HCT116 (cell line): ENCODE results near the gene OLFML3. TPM values are rescaled to one million over a fixed set of nuclear protein-coding genes. Genes with fewer than 3 reads are reported as not detected.

Source experiments
- ATAC-seq: fragments of 200-7000 bp; cut with Tn5 transposase; 2 replicates; pipeline ENCODE4 v1.9.1; 2020; ENCODE audit warnings: mild to moderate bottlenecking, moderate library complexity
- BruUV-seq: library from RNA; stranded (reverse); fragments of 400-500 nt; replicated peaks from 2 replicates; lab custom pipeline; 2021; lab: Mats Ljungman, UMichigan
- CTCF ChIA-PET: fragments of 300-600 bp; sonication (Branson Sonifier 250); formaldehyde crosslinking; loops from one replicate; lab custom pipeline; 2021; ENCODE audit warnings: antibody characterized with exemption; lab: Charles Lee
- POLR2A ChIA-PET: fragments of 300-600, 350-600 bp; sonication (Branson Sonifier 250); formaldehyde crosslinking; loops from one replicate; lab custom pipeline; 2021; ENCODE audit warnings: antibody characterized with exemption; lab: Charles Lee
- RAD21 ChIA-PET, 2 experiments: fragments of 300-600 bp; sonication (Branson Sonifier 250); formaldehyde crosslinking; loops; one replicate each; lab custom pipeline; 2023; ENCODE audit warnings: low total read pairs in 2 of 2; ENCODE audit not compliant: uncharacterized antibody in 2 of 2, unreplicated experiment in 2 of 2, low non-redundant PET in 1 of 2; lab: Charles Lee
- DNase-seq: peaks from one replicate; pipeline ENCODE4 v3.0.0-alpha.2; 2010; ENCODE audit warnings: low read depth, low spot score
- H2AFZ ChIP-seq: fragments of 200-600 bp; shearing (Covaris generic), sonication (generic); 2 replicates; pipeline ENCODE4 v1.6.1; 2017; ENCODE audit warnings: low read depth, mixed run types, mixed read lengths, antibody characterized with exemption, low read length; ENCODE audit not compliant: poor library complexity, severe bottlenecking
- H3K27ac ChIP-seq: 2 replicates; pipeline ENCODE4 v1.5.1; 2012; ENCODE audit warnings: low read depth, low read length
- H3K27me3 ChIP-seq: fragments of 200-600 bp; sonication (generic); 2 replicates; pipeline ENCODE4 v1.6.1; 2016; ENCODE audit warnings: mixed run types, low read length, mixed read lengths; ENCODE audit not compliant: insufficient read depth
- H3K36me3 ChIP-seq, 2 experiments: fragments of 200-500 bp in 1 of 2; fragments of 200-600 bp in 1 of 2; sonication (Bioruptor generic) in 1 of 2; sonication (generic) in 1 of 2; 2 replicates each; pipeline versions ENCODE4 v1.5.1 to v1.6.1; 2014 to 2016; ENCODE audit warnings: low read length in 2 of 2, inconsistent platforms in 1 of 2, mixed read lengths in 1 of 2, mixed run types in 1 of 2; ENCODE audit not compliant: insufficient read depth in 2 of 2, control insufficient read depth in 1 of 2
- H3K4me1 ChIP-seq, 2 experiments: fragments of 200-600 bp in 1 of 2; sonication (generic) in 1 of 2; 2 replicates each; pipeline versions ENCODE4 v1.5.1 to v1.6.1; 2012 to 2017; ENCODE audit warnings: low read length in 2 of 2, inconsistent platforms in 1 of 2, mild to moderate bottlenecking in 1 of 2, mixed read lengths in 1 of 2, mixed run types in 1 of 2, moderate library complexity in 1 of 2; ENCODE audit not compliant: insufficient read depth in 2 of 2, control insufficient read depth in 1 of 2
- H3K4me2 ChIP-seq: fragments of 200-600 bp; sonication (generic); 2 replicates; pipeline ENCODE4 v1.6.1; 2017; ENCODE audit warnings: mixed run types, low read length, mixed read lengths
- H3K4me3 ChIP-seq, 2 experiments: fragments of 200-600 bp in 1 of 2; sonication (generic) in 1 of 2; replicated peaks in 1 of 2; 2 replicates each; pipeline ENCODE4 v1.5.1; 2011 to 2016; ENCODE audit warnings: low read length in 2 of 2, control low read depth in 1 of 2, low read depth in 1 of 2, mild to moderate bottlenecking in 1 of 2, mixed read lengths in 1 of 2, mixed run types in 1 of 2
- H3K79me2 ChIP-seq: fragments of 200-600 bp; sonication (generic); 2 replicates; pipeline ENCODE4 v1.6.1; 2017; ENCODE audit warnings: mild to moderate bottlenecking, mixed run types, low read length, moderate library complexity, mixed read lengths; ENCODE audit not compliant: insufficient read depth
- H3K9ac ChIP-seq: fragments of 200-600 bp; sonication (generic); 2 replicates; pipeline ENCODE4 v1.6.1; 2016; ENCODE audit warnings: low read length, mixed read lengths
- H3K9me2 ChIP-seq: fragments of 200-600 bp; sonication (generic), shearing (Covaris generic); 2 replicates; pipeline ENCODE4 v1.6.1; 2017; ENCODE audit warnings: mixed run types, mild to moderate bottlenecking, moderate library complexity; ENCODE audit not compliant: insufficient read depth
- H3K9me3 ChIP-seq, 2 experiments: fragments of 200-500 bp in 1 of 2; fragments of 200-600 bp in 1 of 2; sonication (Bioruptor generic) in 1 of 2; sonication (generic) in 1 of 2; 2 replicates each; pipeline ENCODE4 v1.6.1; 2014 to 2017; ENCODE audit warnings: low read length in 2 of 2, mixed read lengths in 2 of 2, inconsistent platforms in 1 of 2, low read depth in 1 of 2, mild to moderate bottlenecking in 1 of 2, mixed run types in 1 of 2, moderate library complexity in 1 of 2; ENCODE audit not compliant: control insufficient read depth in 1 of 2, insufficient read depth in 1 of 2
- H4K20me1 ChIP-seq: fragments of 200-600 bp; sonication (generic), shearing (Covaris generic); 2 replicates; pipeline ENCODE4 v1.6.1; 2017; ENCODE audit warnings: mixed run types, mild to moderate bottlenecking, moderate library complexity; ENCODE audit not compliant: insufficient read depth
- CBX3 ChIP-seq: IDR thresholded peaks from 2 replicates; pipeline ENCODE4 v1.6.1; 2012; ENCODE audit warnings: low read depth
- ELF1 ChIP-seq: IDR thresholded peaks from 2 replicates; pipeline ENCODE4 v1.6.1; 2012; ENCODE audit warnings: low read depth, borderline replicate concordance
- FOSL1 ChIP-seq: IDR thresholded peaks from 2 replicates; pipeline ENCODE4 v1.6.1; 2012; ENCODE audit warnings: low read depth
- JUND ChIP-seq: IDR thresholded peaks from 2 replicates; pipeline ENCODE4 v1.6.1; 2012
- MAX ChIP-seq: IDR thresholded peaks from 2 replicates; pipeline ENCODE4 v1.6.1; 2012
- RAD21 ChIP-seq: IDR thresholded peaks from 2 replicates; pipeline ENCODE4 v1.6.1; 2012; ENCODE audit warnings: low read depth, mild to moderate bottlenecking
- REST ChIP-seq: IDR thresholded peaks from 2 replicates; pipeline ENCODE4 v1.6.1; 2012; ENCODE audit warnings: low read depth
- SP1 ChIP-seq: IDR thresholded peaks from 2 replicates; pipeline ENCODE4 v1.6.1; 2012; ENCODE audit warnings: low read depth
- SRF ChIP-seq: IDR thresholded peaks from 2 replicates; pipeline ENCODE4 v1.6.1; 2012; ENCODE audit warnings: low read depth
- intact Hi-C: fragments of 100-400 bp; cut with micrococcal nuclease; formaldehyde crosslinking; loops from 2 replicates; pipeline ENCODE4 v1.10.0; 2022
- total RNA-seq: library from RNA; stranded (reverse); gene quantifications from one replicate; pipeline ENCODE4 v1.2.1, GENCODE V29; 2021; ENCODE audit not compliant: unreplicated experiment
- TF ChIP-seq, protein P1 (sequence below): IDR thresholded peaks from 2 replicates; pipeline ENCODE4 v1.6.1; 2012
- TF ChIP-seq, protein P2 (sequence below), 3 experiments: fragments of 200-600 bp in 1 of 3; sonication (generic) in 1 of 3; IDR thresholded peaks in 2 of 3; conservative IDR thresholded peaks in 1 of 3; 2 replicates each; pipeline ENCODE4 v1.5.1; 2012 to 2017; ENCODE audit warnings: low read depth in 2 of 3, low read length in 2 of 3, antibody characterized with exemption in 1 of 3, borderline replicate concordance in 1 of 3, control low read depth in 1 of 3, mild to moderate bottlenecking in 1 of 3, mixed read lengths in 1 of 3, mixed run types in 1 of 3, moderate library complexity in 1 of 3; ENCODE audit not compliant: insufficient read depth in 1 of 3

The OLFML3 gene
- total RNA-seq, 1 experiment from 2014 or later, result 0.25 TPM

GRCh38 chr1:113990530-113990929 lies 11.3 kb downstream of the OLFML3 start:
- Histone ChIP-seq H2AFZ (no peak overlapping the region), H3K9ac (no peak overlapping the region), H3K27me3 (no peaks in the 10 kb centered on the region), H3K79me2 (no peaks in the 10 kb centered on the region), H3K36me3 (no peaks in the 10 kb centered on the region; a peak in 1 of 4 replicates), H3K27ac (no peak overlapping the region), H3K9me2 (no peaks in the 10 kb centered on the region), H3K9me3 (no peaks in the 10 kb centered on the region; a peak in 1 of 4 replicates), H4K20me1 (no peaks in the 10 kb centered on the region), H3K4me2 (no peak overlapping the region), H3K4me3 (no peak overlapping the region), H3K4me1 (no peaks in the 10 kb centered on the region)
- no TSS peak for BruUV-seq
- ChIA-PET RAD21 (no interaction called here), CTCF (interaction anchor here (1.9 kb wide), 1 partner anchor 12 kb away, joined by 6 read pairs; no protein-coding TSS in a partner anchor), POLR2A (no interaction called here)
- ATAC-seq (no peak), DNase-seq (no peak)
- intact Hi-C loops, result no loop called here
- no peak for TF ChIP-seq FOSL1
- TF ChIP-seq MAX, result no peak
- TF ChIP-seq CBX3, result no peak
- TF ChIP-seq JUND, result no peak
- TF ChIP-seq RAD21, result no peak
- TF ChIP-seq, protein P1, sequence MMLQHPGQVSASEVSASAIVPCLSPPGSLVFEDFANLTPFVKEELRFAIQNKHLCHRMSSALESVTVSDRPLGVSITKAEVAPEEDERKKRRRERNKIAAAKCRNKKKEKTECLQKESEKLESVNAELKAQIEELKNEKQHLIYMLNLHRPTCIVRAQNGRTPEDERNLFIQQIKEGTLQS, result no peak
- TF ChIP-seq SP1, result no peak
- TF ChIP-seq SRF, result no peak
- TF ChIP-seq ELF1, result no peak
- no peak for TF ChIP-seq REST
- TF ChIP-seq, protein P2, sequence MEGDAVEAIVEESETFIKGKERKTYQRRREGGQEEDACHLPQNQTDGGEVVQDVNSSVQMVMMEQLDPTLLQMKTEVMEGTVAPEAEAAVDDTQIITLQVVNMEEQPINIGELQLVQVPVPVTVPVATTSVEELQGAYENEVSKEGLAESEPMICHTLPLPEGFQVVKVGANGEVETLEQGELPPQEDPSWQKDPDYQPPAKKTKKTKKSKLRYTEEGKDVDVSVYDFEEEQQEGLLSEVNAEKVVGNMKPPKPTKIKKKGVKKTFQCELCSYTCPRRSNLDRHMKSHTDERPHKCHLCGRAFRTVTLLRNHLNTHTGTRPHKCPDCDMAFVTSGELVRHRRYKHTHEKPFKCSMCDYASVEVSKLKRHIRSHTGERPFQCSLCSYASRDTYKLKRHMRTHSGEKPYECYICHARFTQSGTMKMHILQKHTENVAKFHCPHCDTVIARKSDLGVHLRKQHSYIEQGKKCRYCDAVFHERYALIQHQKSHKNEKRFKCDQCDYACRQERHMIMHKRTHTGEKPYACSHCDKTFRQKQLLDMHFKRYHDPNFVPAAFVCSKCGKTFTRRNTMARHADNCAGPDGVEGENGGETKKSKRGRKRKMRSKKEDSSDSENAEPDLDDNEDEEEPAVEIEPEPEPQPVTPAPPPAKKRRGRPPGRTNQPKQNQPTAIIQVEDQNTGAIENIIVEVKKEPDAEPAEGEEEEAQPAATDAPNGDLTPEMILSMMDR (IDR thresholded peaks at IDR 0.05 in 2 of 3, conservative IDR thresholded peaks at IDR 0.05 in 1 of 3; ENCODE audit: borderline replicate concordance in 1 of 3, insufficient read depth in 1 of 3, low read depth in 2 of 3, low read length in 2 of 3), result no peak
